ENCODE data around the gene ITPR2.

Gene ITPR2

GRCh38 chr12:26571560-26571959 lies 261.4 kb downstream of the ITPR2 start:
- Histone ChIP-seq H2AFZ (ENCODE audit: low read length) (no peak overlapping the region), H3K9me2 (replicated peaks; ENCODE audit: insufficient read depth, low read length) (no peaks in the 10 kb centered on the region), H3K4me1 (ENCODE audit: low read length) (no peaks in the 10 kb centered on the region), H3K27me3 (replicated peaks; ENCODE audit: insufficient read depth, low read length) (no peaks in the 10 kb centered on the region), H3F3A (ENCODE audit: insufficient read depth, low read length) (no peaks in the 10 kb centered on the region), H3K27ac (ENCODE audit: low read length) (no peak overlapping the region), H3K79me2 (ENCODE audit: low read length) (no peaks in the 10 kb centered on the region), H3K4me2 (ENCODE audit: low read depth, low read length) (no peak overlapping the region), H3K9me3 (replicated peaks; ENCODE audit: insufficient read depth, low read length) (no peaks in the 10 kb centered on the region), H3K36me3 (replicated peaks; ENCODE audit: insufficient read depth, low read length) (no peaks in the 10 kb centered on the region), H3K4me3 (ENCODE audit: low read length) (no peak overlapping the region), H3K9ac (ENCODE audit: low read length) (no peak overlapping the region), H4K20me1 (ENCODE audit: insufficient read depth, low read length) (no peaks in the 10 kb centered on the region)
- no peak for TF ChIP-seq EZH2phosphoT487 (IDR thresholded peaks at IDR 0.05; ENCODE audit: low read length)
- TF ChIP-seq EZH2 (optimal IDR thresholded peaks at IDR 0.05; ENCODE audit: low read depth, low read length), result no peak
- no peak for TF ChIP-seq CTCF (IDR thresholded peaks at IDR 0.05; ENCODE audit: low read length)
- no peak for DNase-seq

GRCh38 chr12:26567126-26567525 lies 265.9 kb downstream of the ITPR2 start:
- no peak for DNase-seq
- H3K4me1 ChIP-seq (ENCODE audit: low read length), result no peaks in the 10 kb centered on the region
- no peaks in the 10 kb centered on the region for H3K27me3 ChIP-seq (replicated peaks; ENCODE audit: insufficient read depth, low read length)
- no peak overlapping the region for H3K27ac ChIP-seq (ENCODE audit: low read length)
- no peaks in the 10 kb centered on the region for H3K79me2 ChIP-seq (ENCODE audit: low read length)
- H3K36me3 ChIP-seq (replicated peaks; ENCODE audit: insufficient read depth, low read length), result no peaks in the 10 kb centered on the region
- H3K9me2 ChIP-seq (replicated peaks; ENCODE audit: insufficient read depth, low read length), result no peaks in the 10 kb centered on the region
- H3K9ac ChIP-seq (ENCODE audit: low read length), result no peak overlapping the region
- no peaks in the 10 kb centered on the region for H3F3A ChIP-seq (ENCODE audit: insufficient read depth, low read length)
- H4K20me1 ChIP-seq (ENCODE audit: insufficient read depth, low read length), result no peaks in the 10 kb centered on the region
- H3K4me3 ChIP-seq (ENCODE audit: low read length), result no peak overlapping the region
- H3K9me3 ChIP-seq (replicated peaks; ENCODE audit: insufficient read depth, low read length), result no peaks in the 10 kb centered on the region
- H3K4me2 ChIP-seq (ENCODE audit: low read depth, low read length), result no peak overlapping the region
- no peak overlapping the region for H2AFZ ChIP-seq (ENCODE audit: low read length)
- TF ChIP-seq EZH2 (optimal IDR thresholded peaks at IDR 0.05; ENCODE audit: low read depth, low read length) (no peak), EZH2phosphoT487 (IDR thresholded peaks at IDR 0.05; ENCODE audit: low read length) (no peak), CTCF (IDR thresholded peaks at IDR 0.05; ENCODE audit: low read length) (no peak)

GRCh38 chr12:26566675-26567074 lies 266.3 kb downstream of the ITPR2 start:
- Histone ChIP-seq H3K79me2 (ENCODE audit: low read length) (no peaks in the 10 kb centered on the region), H3K4me1 (ENCODE audit: low read length) (no peaks in the 10 kb centered on the region), H3K4me2 (ENCODE audit: low read depth, low read length) (no peak overlapping the region), H3K9me3 (replicated peaks; ENCODE audit: insufficient read depth, low read length) (no peaks in the 10 kb centered on the region), H4K20me1 (ENCODE audit: insufficient read depth, low read length) (no peaks in the 10 kb centered on the region), H3K36me3 (replicated peaks; ENCODE audit: insufficient read depth, low read length) (no peaks in the 10 kb centered on the region), H3K27me3 (replicated peaks; ENCODE audit: insufficient read depth, low read length) (no peaks in the 10 kb centered on the region), H3K4me3 (ENCODE audit: low read length) (no peak overlapping the region), H3K27ac (ENCODE audit: low read length) (no peak overlapping the region), H2AFZ (ENCODE audit: low read length) (no peak overlapping the region), H3K9ac (ENCODE audit: low read length) (no peak overlapping the region), H3F3A (ENCODE audit: insufficient read depth, low read length) (no peaks in the 10 kb centered on the region), H3K9me2 (replicated peaks; ENCODE audit: insufficient read depth, low read length) (no peaks in the 10 kb centered on the region)
- DNase-seq, result no peak
- no peak for TF ChIP-seq EZH2 (optimal IDR thresholded peaks at IDR 0.05; ENCODE audit: low read depth, low read length)
- TF ChIP-seq EZH2phosphoT487 (IDR thresholded peaks at IDR 0.05; ENCODE audit: low read length), result no peak
- TF ChIP-seq CTCF (IDR thresholded peaks at IDR 0.05; ENCODE audit: low read length), result no peak

Data from MM.1S (cell line).